ENCODE measurements around the gene CGB7. TPM values are rescaled to one million over a fixed set of nuclear protein-coding genes. Genes with fewer than 3 reads are reported as not detected.
"Not testable (repeated sequence)": the region's sequence is repeated elsewhere in the genome, so short reads cannot be mapped to it uniquely, and the experiment has no call there.

CGB7 gene
- total RNA-seq, 2 experiments from 2014 or later, result not detected

GRCh38 chr19:49024233-49024632 lies 33.3 kb downstream of the CGB7 start, which contains the start of gene CGB3:
TSS of gene CGB3 (minus strand) at chr19:49024333. CDS start at chr19:49023971, 362 bp downstream.
- H3K4me3 Mint-ChIP-seq; H3K27me3 Mint-ChIP-seq; H3K9me3 Mint-ChIP-seq; H3K36me3 Mint-ChIP-seq (ENCODE audit: low read depth); DNase-seq; CTCF ChIA-PET; H3K27ac Mint-ChIP-seq; POLR2A ChIA-PET: not testable (repeated sequence)
- H3K4me1 Mint-ChIP-seq, result peaks cover 22% of the 10 kb centered on the region

GRCh38 chr19:49022116-49022515 lies 35.4 kb downstream of the CGB7 start:
- no peak overlapping the region for H3K4me3 Mint-ChIP-seq
- CTCF ChIA-PET, result interaction anchor here (6.0 kb wide), 1 partner anchor 22 kb away, joined by 52 read pairs; no protein-coding TSS in a partner anchor
- no peaks in the 10 kb centered on the region for H3K36me3 Mint-ChIP-seq (ENCODE audit: low read depth)
- DNase-seq, result no peak
- H3K9me3 Mint-ChIP-seq, result no peaks in the 10 kb centered on the region
- POLR2A ChIA-PET, result no interaction called here
- peaks cover 9% of the 10 kb centered on the region for H3K27me3 Mint-ChIP-seq
- H3K27ac Mint-ChIP-seq, result no peak overlapping the region
- peaks cover 36% of the 10 kb centered on the region for H3K4me1 Mint-ChIP-seq

- no peak overlapping the region for H3K27ac Mint-ChIP-seq
- POLR2A ChIA-PET, result interaction anchor here (1.5 kb wide), 1 partner anchor 28 kb away, joined by 3 read pairs; the partner anchor contains the start of genes GYS1 and RUVBL2
- no peak overlapping the region for H3K4me3 Mint-ChIP-seq
These were observed 36.3 kb downstream of the CGB7 start for GRCh38 chr19:49020931-49021895.

GRCh38 chr19:49020342-49020741 lies 37.2 kb downstream of the CGB7 start:
- Mint-ChIP-seq H3K9me3 (no peaks in the 10 kb centered on the region), H3K27me3 (peaks cover 9% of the 10 kb centered on the region), H3K27ac (no peak overlapping the region), H3K4me3 (no peak overlapping the region), H3K4me1 (peaks cover 38% of the 10 kb centered on the region), H3K36me3 (ENCODE audit: low read depth) (peaks cover 3% of the 10 kb centered on the region)
- ChIA-PET POLR2A (interaction anchor here (1.5 kb wide), 1 partner anchor 27 kb away, joined by 3 read pairs; the partner anchor contains the start of genes GYS1 and RUVBL2), CTCF (interaction anchor here (0.8 to 6.0 kb wide), 3 partner anchors 21 to 50 kb away, joined by 3 to 52 read pairs (median 28); partner anchors contain the start of genes GYS1 and RUVBL2)
- DNase-seq, result no peak

More at GRCh38 chr19:49020931-49021895, 36.3 kb downstream of the CGB7 start:
- CTCF ChIA-PET, result interaction anchor here (4.7 to 6.0 kb wide), 2 partner anchors 22 to 28 kb away, joined by 28 to 52 read pairs; partner anchors contain the start of genes GYS1 and RUVBL2
- Mint-ChIP-seq H3K36me3 (ENCODE audit: low read depth) (no peaks in the 10 kb centered on the region), H3K27me3 (peaks cover 9% of the 10 kb centered on the region), H3K9me3 (no peaks in the 10 kb centered on the region), H3K4me1 (peaks cover 38% of the 10 kb centered on the region)
- no peak for DNase-seq

- POLR2A ChIA-PET, result interaction anchor here (0.6 to 2.7 kb wide), 2 partner anchors 26 to 33 kb away, joined by 3 to 15 read pairs; partner anchors contain the start of genes GYS1 and RUVBL2
- Mint-ChIP-seq H3K4me3 (peak overlapping the region; percentile 82), H3K36me3 (ENCODE audit: low read depth) (peaks cover 4% of the 10 kb centered on the region), H3K27me3 (peaks cover 9% of the 10 kb centered on the region), H3K27ac (peak overlapping the region; percentile 62), H3K9me3 (no peaks in the 10 kb centered on the region), H3K4me1 (peaks cover 38% of the 10 kb centered on the region)
- peak; percentile 71 for DNase-seq
- CTCF ChIA-PET, result interaction anchor here (0.8 to 6.0 kb wide), 6 partner anchors 12 to 179 kb away, joined by 3 to 52 read pairs (median 3); partner anchors contain the start of genes CGB2, GYS1 and RUVBL2
These were observed 38.2 kb downstream of the CGB7 start for GRCh38 chr19:49019242-49019932.

GRCh38 chr19:49018388-49019241 lies 38.9 kb downstream of the CGB7 start:
- Mint-ChIP-seq H3K36me3 (ENCODE audit: low read depth) (peaks cover 10% of the 10 kb centered on the region), H3K4me3 (peak overlapping the region; percentile 82), H3K4me1 (peaks cover 38% of the 10 kb centered on the region)
- not testable (repeated sequence) for H3K27ac Mint-ChIP-seq, H3K27me3 Mint-ChIP-seq, H3K9me3 Mint-ChIP-seq
- ChIA-PET POLR2A (interaction anchor here (0.6 to 2.7 kb wide), 4 partner anchors 9 to 69 kb away, joined by 3 to 15 read pairs (median 3); partner anchors contain the start of genes GYS1 and RUVBL2), CTCF (interaction anchor here (0.8 to 6.0 kb wide), 6 partner anchors 13 to 180 kb away, joined by 3 to 52 read pairs (median 3); partner anchors contain the start of genes CGB2, GYS1 and RUVBL2)
- peak; percentile 28 for DNase-seq

- peak; percentile 72 for DNase-seq
- H3K9me3 Mint-ChIP-seq, result no peaks in the 10 kb centered on the region
- peaks cover 9% of the 10 kb centered on the region for H3K27me3 Mint-ChIP-seq
- ChIA-PET POLR2A (interaction anchor here (0.7 to 2.7 kb wide), 3 partner anchors 9 to 68 kb away, joined by 3 to 15 read pairs (median 3); partner anchors contain the start of genes GYS1 and RUVBL2), CTCF (interaction anchor here (0.8 to 6.0 kb wide), 3 partner anchors 18 to 77 kb away, joined by 3 to 52 read pairs (median 28); partner anchors contain the start of genes GYS1 and RUVBL2)
- peak overlapping the region; percentile 82 for H3K4me3 Mint-ChIP-seq
- no peak overlapping the region for H3K27ac Mint-ChIP-seq
- peaks cover 11% of the 10 kb centered on the region for H3K36me3 Mint-ChIP-seq (ENCODE audit: low read depth)
- peaks cover 38% of the 10 kb centered on the region for H3K4me1 Mint-ChIP-seq
These were observed 39.7 kb downstream of the CGB7 start for GRCh38 chr19:49017666-49018351.

GRCh38 chr19:49017041-49017665 lies 40.4 kb downstream of the CGB7 start, which contains the start of gene LHB:
TSS of gene LHB (minus strand) at chr19:49017091. CDS start at chr19:49017081, 10 bp downstream.
- peaks cover 38% of the 10 kb centered on the region for H3K4me1 Mint-ChIP-seq
- peaks cover 9% of the 10 kb centered on the region for H3K27me3 Mint-ChIP-seq
- no peak for DNase-seq
- peak within 1 kb of the TSS; percentile 82 for H3K4me3 Mint-ChIP-seq
- ChIA-PET POLR2A (interaction anchor here (2.7 kb wide), 1 partner anchor 24 kb away, joined by 15 read pairs; the partner anchor contains the start of genes GYS1 and RUVBL2), CTCF (interaction anchor here (4.7 to 6.0 kb wide), 2 partner anchors 17 to 24 kb away, joined by 28 to 52 read pairs; partner anchors contain the start of genes GYS1 and RUVBL2)
- H3K27ac Mint-ChIP-seq, result no peak within 1 kb of the TSS
- H3K9me3 Mint-ChIP-seq, result no peaks in the 10 kb centered on the region
- H3K36me3 Mint-ChIP-seq (ENCODE audit: low read depth), result peaks cover 11% of the 10 kb centered on the region

- no peak overlapping the region for H3K27ac Mint-ChIP-seq
- ChIA-PET CTCF (interaction anchor here (1.2 kb wide), 1 partner anchor 23 kb away, joined by 4 read pairs; the partner anchor contains the start of genes GYS1 and RUVBL2), POLR2A (no interaction called here)
- peaks cover 9% of the 10 kb centered on the region for H3K27me3 Mint-ChIP-seq
- H3K36me3 Mint-ChIP-seq (ENCODE audit: low read depth), result peaks cover 13% of the 10 kb centered on the region
- H3K4me3 Mint-ChIP-seq, result no peak overlapping the region
- no peak for DNase-seq
- no peaks in the 10 kb centered on the region for H3K9me3 Mint-ChIP-seq
- peaks cover 31% of the 10 kb centered on the region for H3K4me1 Mint-ChIP-seq
These were observed 41.3 kb downstream of the CGB7 start for GRCh38 chr19:49016067-49016839.

GRCh38 chr19:49014870-49015255 lies 42.7 kb downstream of the CGB7 start:
- Mint-ChIP-seq H3K27me3 (peaks cover 9% of the 10 kb centered on the region), H3K27ac (no peak overlapping the region), H3K4me1 (peaks cover 21% of the 10 kb centered on the region), H3K36me3 (ENCODE audit: low read depth) (peaks cover 22% of the 10 kb centered on the region), H3K9me3 (no peaks in the 10 kb centered on the region), H3K4me3 (no peak overlapping the region)
- CTCF ChIA-PET, result interaction anchor here (1.2 kb wide), 1 partner anchor 21 kb away, joined by 4 read pairs; the partner anchor contains the start of genes GYS1 and RUVBL2
- POLR2A ChIA-PET, result no interaction called here
- DNase-seq, result no peak

All from activated CD4-positive, alpha-beta memory T cell treated with anti-CD3 and anti-CD28 coated beads, Interleukin-2, amount 10 ng/mL, durations not matched to agents 7 days and 5 days (primary cell).